Stimulated activated CD4-positive, alpha-beta T cell treated with anti-CD3 and anti-CD28 coated beads, Interleukin-2, amount 100 ng/mL, for 24 hours (primary cell): ENCODE measurements around the gene GRB7.
"Not testable (repeated sequence)": the region's sequence is repeated elsewhere in the genome, so short reads cannot be mapped to it uniquely, and the experiment has no call there.

Source experiments
- DNase-seq, 2 donors: peaks; one replicate each; pipeline ENCODE4 v3.0.0-alpha.2; 2020

Gene GRB7

GRCh38 chr17:39709998-39710964 lies 27.5 kb upstream of the GRB7 start:
- no peak for DNase-seq

- not testable (repeated sequence) for DNase-seq
These were observed 26.7 kb upstream of the GRB7 start for GRCh38 chr17:39711071-39711470.

DNA sequence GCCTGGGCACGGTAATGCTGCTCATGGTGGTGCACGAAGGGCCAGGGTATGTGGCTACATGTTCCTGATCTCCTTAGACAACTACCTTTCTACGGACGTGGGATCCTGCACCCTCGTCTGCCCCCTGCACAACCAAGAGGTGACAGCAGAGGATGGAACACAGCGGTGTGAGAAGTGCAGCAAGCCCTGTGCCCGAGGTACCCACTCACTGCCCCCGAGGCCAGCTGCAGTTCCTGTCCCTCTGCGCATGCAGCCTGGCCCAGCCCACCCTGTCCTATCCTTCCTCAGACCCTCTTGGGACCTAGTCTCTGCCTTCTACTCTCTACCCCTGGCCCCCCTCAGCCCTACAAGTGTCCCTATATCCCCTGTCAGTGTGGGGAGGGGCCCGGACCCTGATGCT lies 25.9 kb upstream of the GRB7 start:
- DNase-seq = no peak

DNA sequence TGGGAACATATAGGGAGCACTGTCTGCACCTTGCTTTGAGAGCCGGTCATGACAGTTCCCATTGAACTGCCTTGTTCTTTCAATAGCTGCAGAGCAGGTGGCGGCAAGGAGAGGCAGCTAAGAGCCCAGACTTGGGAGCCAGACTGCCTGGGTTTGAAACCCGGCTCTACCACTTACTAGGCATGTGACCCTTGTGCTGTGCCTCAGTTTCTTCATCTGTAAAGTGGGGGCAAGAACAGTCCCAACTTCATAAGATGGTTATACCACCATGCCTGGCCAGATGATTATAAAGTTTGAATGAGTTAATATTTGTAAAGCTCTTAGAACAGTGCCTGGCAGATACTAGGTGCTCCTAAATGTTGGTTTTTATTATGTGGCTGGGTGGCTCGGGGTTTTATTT lies 23.5 kb upstream of the GRB7 start:
- DNase-seq = no peak

GRCh38 chr17:39715375-39716072 lies 22.2 kb upstream of the GRB7 start:
- no peak for DNase-seq

- no peak for DNase-seq
These were observed 21.5 kb upstream of the GRB7 start for GRCh38 chr17:39716073-39716818.

DNA sequence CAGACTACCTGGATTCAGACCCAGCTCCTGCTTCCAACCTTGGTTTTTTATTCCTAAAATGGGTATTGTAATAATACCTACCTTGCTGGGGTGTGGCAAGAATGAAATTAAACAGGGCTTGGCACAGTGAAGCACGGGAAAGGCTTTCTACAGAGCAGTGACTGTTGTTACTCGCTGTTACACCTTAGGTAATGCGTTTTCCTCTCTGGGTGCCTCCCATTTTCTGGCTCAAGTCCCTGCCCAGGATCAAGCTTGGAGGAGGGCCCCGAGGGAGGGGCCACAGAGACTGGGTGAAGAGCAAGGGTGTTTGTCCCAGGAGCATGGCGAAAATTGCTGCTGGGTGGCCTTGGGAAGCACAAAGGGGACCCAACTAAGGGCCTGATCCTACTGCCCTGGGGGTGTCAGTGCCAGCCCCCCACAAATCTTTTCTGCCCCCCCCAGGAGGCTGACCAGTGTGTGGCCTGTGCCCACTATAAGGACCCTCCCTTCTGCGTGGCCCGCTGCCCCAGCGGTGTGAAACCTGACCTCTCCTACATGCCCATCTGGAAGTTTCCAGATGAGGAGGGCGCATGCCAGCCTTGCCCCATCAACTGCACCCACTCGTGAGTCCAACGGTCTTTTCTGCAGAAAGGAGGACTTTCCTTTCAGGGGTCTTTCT lies 20.7 kb upstream of the GRB7 start:
- DNase-seq = no peak

DNA sequence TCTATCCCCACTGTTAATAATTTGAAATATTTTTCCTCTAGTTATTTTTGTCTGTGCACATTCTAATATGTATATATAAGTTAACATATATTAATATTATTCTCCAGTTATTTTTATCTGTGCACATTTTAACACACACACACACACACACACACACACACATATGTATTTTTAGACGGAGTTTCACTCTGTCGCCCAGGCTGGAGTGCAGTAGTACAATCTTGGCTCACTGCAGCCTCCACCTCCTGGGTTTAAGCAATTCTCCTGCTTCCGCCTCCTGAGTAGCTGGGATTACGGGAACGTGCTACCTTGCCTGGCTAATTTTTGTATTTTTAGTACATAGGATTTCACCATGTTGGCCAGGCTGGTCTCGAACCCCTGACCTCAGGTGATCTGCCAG lies 20.1 kb upstream of the GRB7 start:
- DNase-seq = no peak

DNA sequence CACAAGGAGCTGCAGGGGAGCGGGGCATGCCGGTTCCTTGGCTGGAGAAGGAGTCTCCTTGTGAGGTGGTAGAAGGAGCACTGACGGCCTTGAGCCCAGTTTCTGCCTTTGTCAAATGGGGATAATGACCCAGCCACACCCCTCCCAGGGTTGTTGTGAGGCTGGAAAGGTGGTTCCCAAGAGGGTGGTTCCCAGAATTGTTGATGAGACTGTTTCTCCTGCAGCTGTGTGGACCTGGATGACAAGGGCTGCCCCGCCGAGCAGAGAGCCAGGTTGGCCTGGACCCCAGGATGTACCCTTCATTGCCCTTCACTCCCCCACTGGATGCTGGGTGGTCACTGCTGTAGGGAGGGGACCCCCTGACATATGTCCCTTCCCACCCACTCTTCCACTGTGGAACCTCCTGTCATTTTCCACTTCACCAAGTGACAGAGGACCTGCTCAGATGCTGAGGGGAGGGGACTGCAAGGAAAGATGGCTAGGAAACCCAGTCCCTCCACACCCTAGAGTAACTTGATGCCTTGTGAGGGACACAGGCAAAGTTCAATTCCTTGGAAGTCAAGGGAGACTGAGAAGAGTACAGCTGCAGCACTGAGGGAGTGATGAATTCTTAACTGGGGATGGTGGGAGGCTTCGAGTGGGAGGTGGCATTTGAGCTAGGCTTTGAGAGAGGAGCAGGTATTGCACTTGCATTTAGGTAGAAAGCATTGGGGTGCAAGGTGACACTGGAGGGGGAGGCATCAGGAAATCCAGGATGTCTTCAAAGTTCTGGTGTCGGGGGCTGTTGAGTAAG lies 18.0 kb upstream of the GRB7 start:
- DNase-seq = no peak

DNA sequence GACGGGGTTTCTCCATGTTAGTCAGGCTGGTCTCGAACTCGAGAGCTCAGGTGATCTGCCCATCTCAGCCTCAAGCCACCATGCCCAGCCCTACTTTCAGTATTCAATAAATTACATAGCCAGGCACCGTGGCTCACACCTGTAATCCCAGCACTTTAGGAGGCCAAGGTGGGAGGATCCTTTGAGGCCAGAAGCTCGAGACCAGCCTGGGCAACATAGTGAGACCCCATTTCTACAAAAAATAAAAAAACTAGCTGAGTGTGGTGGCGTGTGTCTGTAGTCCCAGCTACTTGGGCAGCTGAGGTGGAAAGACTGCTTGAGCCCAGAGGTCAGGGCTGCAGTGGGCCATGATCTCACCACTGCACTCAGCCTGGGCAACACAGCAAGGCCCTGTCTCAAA lies 15.6 kb upstream of the GRB7 start:
- no peak for DNase-seq

GRCh38 chr17:39722965-39723848 lies 14.5 kb upstream of the GRB7 start:
- peak in 1 of 2 donors; percentile 33 for DNase-seq

DNA sequence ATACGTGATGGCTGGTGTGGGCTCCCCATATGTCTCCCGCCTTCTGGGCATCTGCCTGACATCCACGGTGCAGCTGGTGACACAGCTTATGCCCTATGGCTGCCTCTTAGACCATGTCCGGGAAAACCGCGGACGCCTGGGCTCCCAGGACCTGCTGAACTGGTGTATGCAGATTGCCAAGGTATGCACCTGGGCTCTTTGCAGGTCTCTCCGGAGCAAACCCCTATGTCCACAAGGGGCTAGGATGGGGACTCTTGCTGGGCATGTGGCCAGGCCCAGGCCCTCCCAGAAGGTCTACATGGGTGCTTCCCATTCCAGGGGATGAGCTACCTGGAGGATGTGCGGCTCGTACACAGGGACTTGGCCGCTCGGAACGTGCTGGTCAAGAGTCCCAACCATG lies 13.0 kb upstream of the GRB7 start:
- DNase-seq = no peak

- not testable (repeated sequence) for DNase-seq
These were observed 11.8 kb upstream of the GRB7 start for GRCh38 chr17:39725923-39726322.

DNA sequence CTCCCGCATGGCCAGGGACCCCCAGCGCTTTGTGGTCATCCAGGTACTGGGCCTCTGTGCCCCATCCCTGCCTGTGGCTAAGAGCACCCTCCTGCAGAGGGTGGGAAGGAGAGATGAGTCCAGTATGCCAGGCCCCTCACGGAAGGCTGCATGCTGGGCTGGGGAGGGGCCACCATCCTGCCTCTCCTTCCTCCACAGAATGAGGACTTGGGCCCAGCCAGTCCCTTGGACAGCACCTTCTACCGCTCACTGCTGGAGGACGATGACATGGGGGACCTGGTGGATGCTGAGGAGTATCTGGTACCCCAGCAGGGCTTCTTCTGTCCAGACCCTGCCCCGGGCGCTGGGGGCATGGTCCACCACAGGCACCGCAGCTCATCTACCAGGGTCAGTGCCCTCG lies 11.1 kb upstream of the GRB7 start:
- DNase-seq = no peak

- no peak for DNase-seq
These were observed 10.2 kb upstream of the GRB7 start for GRCh38 chr17:39727556-39727955.

DNA sequence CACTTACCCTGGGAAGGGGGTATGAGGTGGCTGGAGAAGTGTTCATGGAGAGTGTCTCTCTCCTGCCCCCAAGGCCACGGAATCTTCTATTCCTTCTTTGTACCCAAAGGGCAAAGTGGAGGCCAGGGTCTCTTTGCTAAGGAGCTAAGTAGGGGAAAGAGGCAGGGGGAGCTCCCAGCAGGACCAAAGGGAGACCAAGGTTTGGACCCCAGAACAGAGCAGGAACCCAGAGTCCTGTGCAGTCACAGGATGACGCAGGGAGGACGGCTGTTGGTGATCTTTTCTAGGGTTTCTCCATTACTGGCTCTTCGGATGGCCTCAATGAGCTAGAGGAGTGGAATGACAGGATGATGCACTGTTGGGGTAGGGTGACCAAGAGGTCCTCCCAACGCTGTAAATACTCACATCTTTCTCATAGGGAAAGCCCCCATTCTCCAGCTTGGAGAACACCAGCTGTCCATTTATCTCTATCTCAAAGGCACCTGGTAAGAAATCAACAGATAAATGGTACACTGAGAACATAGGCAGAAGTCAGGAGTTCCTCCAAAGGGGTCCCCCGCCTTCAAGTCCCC lies 8.4 kb upstream of the GRB7 start:
- no peak for DNase-seq

- DNase-seq = peak; percentile 96 to 97
These were observed 7.4 kb upstream of the GRB7 start, which contains the start of gene MIEN1 for GRCh38 chr17:39730095-39730921. Gene MIEN1 (minus strand): TSS chr17:39730532. CDS start chr17:39730495, 37 bp downstream.

GRCh38 chr17:39732586-39732985 lies 5.2 kb upstream of the GRB7 start:
- DNase-seq = no peak

DNA sequence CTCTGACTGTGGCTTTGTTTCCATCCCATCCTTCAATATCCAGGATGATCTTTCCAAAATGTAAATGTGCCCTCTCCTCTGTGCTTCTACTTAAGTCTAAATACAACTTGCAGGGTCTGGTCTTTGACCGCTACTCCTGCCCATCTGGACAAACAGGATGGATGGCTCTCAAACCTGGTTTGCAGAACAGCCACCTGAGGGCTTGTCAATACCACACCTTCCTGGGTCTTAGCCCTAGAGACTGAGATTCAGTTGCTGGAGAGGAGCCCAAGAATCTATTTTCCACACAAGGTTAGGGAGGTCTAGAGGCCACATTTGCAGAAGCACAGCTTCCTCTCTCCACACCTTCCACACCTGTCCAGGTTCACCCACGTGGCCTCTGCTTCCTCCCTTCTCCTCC lies 1.9 kb upstream of the GRB7 start:
- no peak for DNase-seq
